Loucy (cell line): ENCODE data around the gene ADAMTS14.

ENCODE experiments used
- H2AFZ ChIP-seq: fragments of 200-600 bp; sonication (generic); 2 replicates; pipeline ENCODE4 v1.6.0; 2016; ENCODE audit warnings: antibody characterized with exemption, mild to moderate bottlenecking, low read length, moderate library complexity
- H3F3A ChIP-seq: fragments of 200-600 bp; 2 replicates; pipeline ENCODE4 v1.6.0; 2016; ENCODE audit warnings: antibody characterized with exemption, low read depth, mild to moderate bottlenecking
- H3K27me3 ChIP-seq: fragments of 200-600 bp; sonication (generic); 2 replicates; pipeline ENCODE4 v1.6.1; 2014; ENCODE audit warnings: low read length, mild to moderate bottlenecking; ENCODE audit not compliant: insufficient read depth, poor library complexity, severe bottlenecking
- H3K36me3 ChIP-seq: fragments of 200-600 bp; sonication (generic); 2 replicates; pipeline ENCODE4 v1.6.1; 2016; ENCODE audit warnings: low read length; ENCODE audit not compliant: insufficient read depth
- H3K4me1 ChIP-seq: fragments of 200-600 bp; sonication (generic); 2 replicates; pipeline ENCODE4 v1.5.1; 2014; ENCODE audit warnings: low read length, mild to moderate bottlenecking; ENCODE audit not compliant: insufficient read depth, poor library complexity, severe bottlenecking
- H3K4me2 ChIP-seq: fragments of 200-600 bp; sonication (generic); 2 replicates; pipeline ENCODE4 v1.6.0; 2014; ENCODE audit warnings: antibody characterized with exemption, low read length, low read depth, mild to moderate bottlenecking; ENCODE audit not compliant: poor library complexity, severe bottlenecking
- H3K4me3 ChIP-seq: fragments of 200-600 bp; sonication (generic); 2 replicates; pipeline ENCODE4 v1.5.1; 2014; ENCODE audit warnings: low read length, mild to moderate bottlenecking, mixed read lengths; ENCODE audit not compliant: poor library complexity, severe bottlenecking
- H3K79me2 ChIP-seq: fragments of 200-600 bp; sonication (generic); 2 replicates; pipeline ENCODE4 v1.6.1; 2014; ENCODE audit warnings: low read length; ENCODE audit not compliant: insufficient read depth
- H3K9ac ChIP-seq: fragments of 200-600 bp; sonication (generic); 2 replicates; pipeline ENCODE4 v1.6.0; 2014; ENCODE audit warnings: mild to moderate bottlenecking, low read depth, low read length, moderate library complexity; ENCODE audit not compliant: poor library complexity, severe bottlenecking
- H3K9me2 ChIP-seq: fragments of 200-600 bp; sonication (generic); replicated peaks from 2 replicates; pipeline ENCODE4 v1.6.1; 2016; ENCODE audit warnings: low read depth, low read length, mixed read lengths
- H3K9me3 ChIP-seq: fragments of 200-600 bp; sonication (generic); 2 replicates; pipeline ENCODE4 v1.6.1; 2014; ENCODE audit warnings: mild to moderate bottlenecking, antibody characterized with exemption, low read length, low read depth; ENCODE audit not compliant: insufficient read depth
- H4K20me1 ChIP-seq: fragments of 200-600 bp; sonication (generic); 2 replicates; pipeline ENCODE4 v1.6.0; 2014; ENCODE audit warnings: antibody characterized with exemption, low read length, mild to moderate bottlenecking; ENCODE audit not compliant: insufficient read depth, poor library complexity, severe bottlenecking
- EZH2phosphoT487 ChIP-seq: fragments of 200-600 bp; IDR thresholded peaks from 2 replicates; pipeline ENCODE4 v1.6.1; 2018; ENCODE audit warnings: antibody characterized with exemption, mild to moderate bottlenecking, moderate library complexity, borderline replicate concordance
- TF ChIP-seq, protein P1 (sequence below): fragments of 200-600 bp; sonication (generic); conservative IDR thresholded peaks from 2 replicates; pipeline ENCODE4 v1.5.1; 2014; ENCODE audit warnings: mild to moderate bottlenecking, antibody characterized with exemption, low read length

The ADAMTS14 gene

DNA sequence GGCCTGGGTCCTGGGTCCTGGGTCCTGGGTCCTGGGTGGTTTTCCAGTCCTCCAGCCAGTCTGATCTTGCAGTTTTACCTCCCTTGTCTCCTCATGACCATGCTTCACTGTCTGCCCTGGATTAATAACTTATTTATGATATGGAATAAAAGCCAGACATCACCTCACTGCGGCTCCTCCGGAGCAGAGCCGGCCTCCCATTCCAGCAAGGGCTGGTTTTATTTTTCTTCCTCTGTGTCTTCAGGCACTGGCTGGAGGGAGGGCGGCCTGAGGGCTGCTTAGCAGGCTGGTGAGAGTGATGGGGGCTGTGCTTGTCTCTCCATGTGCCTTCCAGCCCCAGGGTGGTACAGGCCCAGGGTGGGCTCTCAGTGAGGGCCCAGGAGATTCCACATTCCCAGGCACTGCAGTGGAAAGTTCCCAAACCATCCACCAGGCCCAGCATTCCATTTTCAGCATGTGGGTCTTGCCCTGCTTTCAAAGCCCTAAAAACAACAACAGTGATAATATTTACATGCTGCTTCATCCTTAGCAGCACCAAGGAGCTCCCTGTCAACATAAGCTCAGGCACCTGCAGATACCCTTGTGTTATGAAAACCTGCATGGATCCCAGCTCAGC, 12.6 kb downstream of the ADAMTS14 start:
- Histone ChIP-seq H3K36me3 (no peaks in the 10 kb centered on the region), H3K4me3 (no peak overlapping the region), H2AFZ (no peak overlapping the region), H3K9me3 (no peaks in the 10 kb centered on the region), H3K27me3 (no peaks in the 10 kb centered on the region), H3K4me1 (no peaks in the 10 kb centered on the region), H3K9me2 (no peaks in the 10 kb centered on the region), H3K4me2 (no peak overlapping the region), H4K20me1 (no peaks in the 10 kb centered on the region), H3F3A (no peaks in the 10 kb centered on the region), H3K9ac (no peak overlapping the region), H3K79me2 (no peaks in the 10 kb centered on the region)
- TF ChIP-seq EZH2phosphoT487 = no peak
- TF ChIP-seq, protein P1, sequence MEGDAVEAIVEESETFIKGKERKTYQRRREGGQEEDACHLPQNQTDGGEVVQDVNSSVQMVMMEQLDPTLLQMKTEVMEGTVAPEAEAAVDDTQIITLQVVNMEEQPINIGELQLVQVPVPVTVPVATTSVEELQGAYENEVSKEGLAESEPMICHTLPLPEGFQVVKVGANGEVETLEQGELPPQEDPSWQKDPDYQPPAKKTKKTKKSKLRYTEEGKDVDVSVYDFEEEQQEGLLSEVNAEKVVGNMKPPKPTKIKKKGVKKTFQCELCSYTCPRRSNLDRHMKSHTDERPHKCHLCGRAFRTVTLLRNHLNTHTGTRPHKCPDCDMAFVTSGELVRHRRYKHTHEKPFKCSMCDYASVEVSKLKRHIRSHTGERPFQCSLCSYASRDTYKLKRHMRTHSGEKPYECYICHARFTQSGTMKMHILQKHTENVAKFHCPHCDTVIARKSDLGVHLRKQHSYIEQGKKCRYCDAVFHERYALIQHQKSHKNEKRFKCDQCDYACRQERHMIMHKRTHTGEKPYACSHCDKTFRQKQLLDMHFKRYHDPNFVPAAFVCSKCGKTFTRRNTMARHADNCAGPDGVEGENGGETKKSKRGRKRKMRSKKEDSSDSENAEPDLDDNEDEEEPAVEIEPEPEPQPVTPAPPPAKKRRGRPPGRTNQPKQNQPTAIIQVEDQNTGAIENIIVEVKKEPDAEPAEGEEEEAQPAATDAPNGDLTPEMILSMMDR = no peak

DNA sequence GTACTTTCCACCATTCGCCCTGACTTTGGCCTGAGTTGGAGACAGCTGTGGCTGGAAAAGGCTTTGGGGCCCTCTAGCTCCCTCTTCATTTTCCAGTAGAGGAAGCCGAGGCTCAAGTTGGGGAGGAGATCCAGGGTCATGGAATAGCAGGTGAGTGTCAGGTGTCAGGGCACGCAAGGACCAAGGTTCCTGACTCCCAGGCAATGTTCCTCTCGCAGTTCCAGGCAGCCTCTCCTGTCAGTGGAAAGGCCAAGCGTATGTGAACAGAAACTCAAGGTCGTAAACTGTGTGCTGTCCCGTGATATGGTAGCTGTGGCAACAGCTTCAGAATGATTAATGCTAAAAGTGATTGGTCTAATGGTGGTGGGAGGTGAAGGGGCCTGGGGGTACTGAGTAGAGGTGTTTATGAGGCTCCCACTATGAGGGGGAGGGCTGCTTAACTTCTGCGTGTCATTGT, 13.2 kb downstream of the ADAMTS14 start:
- no peaks in the 10 kb centered on the region for H3K4me1 ChIP-seq
- H3K4me3 ChIP-seq = no peak overlapping the region
- no peaks in the 10 kb centered on the region for H3F3A ChIP-seq
- no peak overlapping the region for H3K9ac ChIP-seq
- no peak overlapping the region for H2AFZ ChIP-seq
- no peaks in the 10 kb centered on the region for H3K9me2 ChIP-seq
- no peaks in the 10 kb centered on the region for H3K27me3 ChIP-seq
- H3K9me3 ChIP-seq = no peaks in the 10 kb centered on the region
- TF ChIP-seq, protein P1 = no peak
- no peak for TF ChIP-seq EZH2phosphoT487
- no peak overlapping the region for H3K4me2 ChIP-seq
- H4K20me1 ChIP-seq = no peaks in the 10 kb centered on the region
- H3K79me2 ChIP-seq = no peaks in the 10 kb centered on the region
- H3K36me3 ChIP-seq = no peaks in the 10 kb centered on the region

DNA sequence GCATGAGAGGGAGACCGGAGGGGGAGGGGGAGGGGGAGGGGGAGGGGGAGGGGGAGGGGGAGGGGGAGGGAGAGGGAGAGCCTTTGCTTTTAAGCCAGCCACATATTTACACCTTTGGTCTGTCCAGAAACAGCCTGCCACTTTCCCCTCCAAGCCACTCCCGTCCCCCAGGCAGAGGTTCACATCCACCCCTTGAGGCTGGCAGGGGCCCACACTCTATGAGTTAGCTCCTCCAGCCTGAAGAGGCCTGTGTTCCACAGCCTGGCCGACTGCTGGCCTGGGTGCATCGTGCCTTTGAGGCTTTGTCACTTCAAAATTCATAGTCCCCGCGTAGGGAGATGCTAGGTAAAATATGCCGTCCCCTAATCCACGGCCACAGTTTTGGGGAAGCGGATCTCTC, 16.5 kb downstream of the ADAMTS14 start:
- Histone ChIP-seq H3K36me3 (no peaks in the 10 kb centered on the region), H3K4me1 (no peaks in the 10 kb centered on the region), H2AFZ (no peak overlapping the region), H3K9ac (no peak overlapping the region), H3K79me2 (no peaks in the 10 kb centered on the region), H3K4me2 (no peak overlapping the region), H4K20me1 (no peaks in the 10 kb centered on the region), H3K27me3 (no peaks in the 10 kb centered on the region), H3K4me3 (no peak overlapping the region), H3K9me3 (no peaks in the 10 kb centered on the region), H3F3A (no peaks in the 10 kb centered on the region), H3K9me2 (no peaks in the 10 kb centered on the region)
- TF ChIP-seq, protein P1 = no peak
- TF ChIP-seq EZH2phosphoT487 = no peak
